ENCODE data around the gene LMBR1L. TPM values are rescaled to one million over a fixed set of nuclear protein-coding genes. Genes with fewer than 3 reads are reported as not detected.

Gene LMBR1L
- total and polyA plus RNA-seq, 2 of the 8 experiments (the other 6 are each of a cell fraction or from before 2014, with no cell fraction given) = 36.6 to 49.6 TPM

DNA sequence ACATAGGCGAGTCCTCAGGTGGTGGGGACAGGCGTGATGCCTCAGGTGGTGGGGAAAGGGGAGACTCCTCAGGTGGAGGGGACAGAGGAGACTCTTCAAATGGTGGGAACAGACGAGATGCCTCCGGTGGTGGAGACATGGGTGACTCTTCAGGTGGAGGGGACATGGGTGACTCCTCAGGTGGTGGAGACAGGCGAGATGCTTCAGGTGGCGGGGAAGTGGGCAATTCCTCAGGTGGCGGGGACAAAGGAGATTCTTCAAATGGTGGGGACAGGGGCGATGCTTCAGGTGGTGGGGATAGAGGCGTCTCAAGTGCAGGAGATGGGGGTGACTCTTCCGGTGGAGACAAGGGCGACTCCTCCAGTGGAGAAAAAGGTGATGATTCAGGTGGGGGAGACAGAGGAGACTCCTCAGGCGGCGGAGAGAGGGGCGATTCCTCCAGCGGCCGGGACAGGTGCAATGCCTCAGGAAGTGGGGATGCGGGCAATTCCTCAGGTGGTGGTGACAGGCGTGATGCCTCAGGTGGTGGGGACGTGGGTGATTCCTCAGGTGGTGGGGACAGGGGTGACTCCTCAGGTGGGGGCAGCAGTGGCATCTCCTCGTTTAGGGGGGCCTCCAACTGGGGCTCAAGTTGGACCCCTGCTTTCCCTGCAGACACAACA, 58.7 kb downstream of the LMBR1L start:
- no peak overlapping the region for H3K9ac ChIP-seq (replicated peaks in 1 of 4; ENCODE audit: extremely low read depth in 1 of 4, low read depth in 3 of 4, low read length in 3 of 4)
- H3K36me3 ChIP-seq (ENCODE audit: control insufficient read depth in 2 of 4, insufficient read depth in 4 of 4, low read length in 3 of 4) = peaks cover 46 to 80% (median 74%) of the 10 kb centered on the region in 4 experiments
- POLR2A ChIA-PET (ENCODE audit: partially characterized antibody) = interaction anchor here (1.0 kb wide), 2 partner anchors 8 to 18 kb away, joined by 3 read pairs; no protein-coding TSS in a partner anchor
- CTCF ChIA-PET (ENCODE audit: partially characterized antibody) = interaction anchor here (0.9 kb wide), 1 partner anchor 8 kb away, joined by 3 read pairs; no protein-coding TSS in a partner anchor
- H4K5ac ChIP-seq (ENCODE audit: insufficient read length, low read depth, low read length) = no peak overlapping the region
- H3K4me2 ChIP-seq (ENCODE audit: insufficient read depth in 1 of 2, low read depth in 2 of 2, low read length in 2 of 2) = no peak overlapping the region
- no peak overlapping the region for H3K23ac ChIP-seq (ENCODE audit: insufficient read length)
- H3K18ac ChIP-seq (ENCODE audit: extremely low read depth, low read length) = no peak overlapping the region
- peaks cover 0 to 14% (median 1%) of the 10 kb centered on the region in 4 experiments; a peak in 5 of 7 replicates for H3K4me1 ChIP-seq (replicated peaks in 1 of 4; ENCODE audit: control insufficient read depth in 3 of 4, insufficient read depth in 4 of 4, low read length in 3 of 4)
- H4K8ac ChIP-seq (ENCODE audit: extremely low read depth, insufficient read depth, low read length) = no peak overlapping the region
- H3K79me2 ChIP-seq (ENCODE audit: control insufficient read depth in 1 of 2, insufficient read depth in 2 of 2, low read length in 2 of 2) = peaks cover 22 to 35% of the 10 kb centered on the region in 2 experiments
- DNase-seq (ENCODE audit: low read depth in 1 of 2, low spot score in 2 of 2) (no peak), FAIRE-seq (no peak)
- H4K91ac ChIP-seq (replicated peaks; ENCODE audit: insufficient read length, low read length) = no peak overlapping the region
- no peak overlapping the region for H2BK12ac ChIP-seq (ENCODE audit: low read depth, low read length)
- H2BK15ac ChIP-seq (ENCODE audit: low read length) = no peak overlapping the region
- 90% methylated on average over 18 of the region's 20 CpGs; no CpG with 5 or more reads in 1 of the 2 experiments for WGBS, 2 experiments (ENCODE audit: extremely low coverage in 1 of 2, insufficient coverage in 1 of 2, insufficient read length in 1 of 2, insufficient replicate concordance in 2 of 2, low coverage in 1 of 2, low lambda C conversion rate in 2 of 2, missing lambda C conversion rate in 1 of 2)
- no peaks in the 10 kb centered on the region for H3K23me2 ChIP-seq (ENCODE audit: low read depth, low read length)
- no peak overlapping the region for H2BK5ac ChIP-seq (ENCODE audit: low read depth, low read length)
- H3K56ac ChIP-seq (replicated peaks; ENCODE audit: insufficient read length, low read depth, low read length) = no peak overlapping the region
- no peak overlapping the region for H2BK20ac ChIP-seq (ENCODE audit: low read length)
- no peak overlapping the region for H3K27ac ChIP-seq (ENCODE audit: low read depth, low read length)
- H3K4ac ChIP-seq (replicated peaks; ENCODE audit: insufficient read length, low read depth, low read length) = no peak overlapping the region
- H4K20me1 ChIP-seq (replicated peaks in 1 of 2; ENCODE audit: control insufficient read depth in 1 of 2, insufficient read depth in 2 of 2, low read length in 2 of 2) = peaks cover 27 to 57% of the 10 kb centered on the region in 2 experiments
- peaks cover 15% of the 10 kb centered on the region for H3K79me1 ChIP-seq (ENCODE audit: low read depth, low read length)
- H3K27me3 ChIP-seq (replicated peaks in 1 of 4; ENCODE audit: control insufficient read depth in 3 of 4, extremely low read depth in 1 of 4, insufficient read depth in 3 of 4, low read length in 3 of 4) = no peaks in the 10 kb centered on the region
- TF ChIP-seq SP4 (IDR thresholded peaks at IDR 0.05; ENCODE audit: low read length) (no peak), KDM1A (IDR thresholded peaks at IDR 0.05; ENCODE audit: borderline replicate concordance, low read length) (no peak), SRF (IDR thresholded peaks at IDR 0.05; ENCODE audit: low read depth, low read length) (no peak), EP300 (IDR thresholded peaks at IDR 0.05; ENCODE audit: borderline replicate concordance in 1 of 2, low read depth in 2 of 2, low read length in 2 of 2) (no peak), CBX5 (IDR thresholded peaks at IDR 0.05; ENCODE audit: low read depth, low read length) (no peak), BCL11A (IDR thresholded peaks at IDR 0.05; ENCODE audit: low read depth in 2 of 2, low read length in 2 of 2) (no peak), BRCA1 (IDR thresholded peaks at IDR 0.05; ENCODE audit: low read depth, low read length) (no peak), TBP (IDR thresholded peaks at IDR 0.05; ENCODE audit: low read depth, low read length) (no peak), ASH2L (IDR thresholded peaks at IDR 0.05; ENCODE audit: low read length) (no peak), SP1 (IDR thresholded peaks at IDR 0.05; ENCODE audit: low read depth, low read length) (no peak), POU5F1 (IDR thresholded peaks at IDR 0.05; ENCODE audit: low read depth, low read length) (no peak), JUND (IDR thresholded peaks at IDR 0.05; ENCODE audit: low read length) (no peak)
- H3K4me3 ChIP-seq (ENCODE audit: extremely low read depth in 1 of 4, insufficient read depth in 2 of 4, low read depth in 3 of 4, low read length in 4 of 4) = no peak overlapping the region
- H2AFZ ChIP-seq (ENCODE audit: low read length) = no peak overlapping the region
- H2BK120ac ChIP-seq (replicated peaks; ENCODE audit: low read depth, low read length) = no peak overlapping the region
- no peak overlapping the region for H3K14ac ChIP-seq (ENCODE audit: insufficient read length)
- H2AK5ac ChIP-seq (ENCODE audit: low read depth, low read length) = no peak overlapping the region
- H3K9me3 ChIP-seq (ENCODE audit: insufficient read depth in 2 of 2, low read depth in 1 of 2, low read length in 1 of 2) = no peaks in the 10 kb centered on the region

All from H1 (cell line).